Epithelial cell of proximal tubule (primary cell): ENCODE data around the gene CDK5RAP2. TPM values are rescaled to one million over a fixed set of nuclear protein-coding genes. Genes with fewer than 3 reads are reported as not detected.

Experiments used
- DNase-seq: peaks from one replicate; pipeline ENCODE4 v3.0.0-alpha.2; 2011; ENCODE audit warnings: low read depth
- H3K4me3 ChIP-seq: 2 replicates; pipeline ENCODE4 v1.5.1; 2011; ENCODE audit warnings: low read depth, mild to moderate bottlenecking, low read length
- CTCF ChIP-seq: conservative IDR thresholded peaks from 2 replicates; pipeline ENCODE4 v1.5.1; 2012; ENCODE audit warnings: low read depth, mild to moderate bottlenecking, low read length
- total RNA-seq: library from RNA; depleted of rRNA; stranded (reverse); fragments of >200 nt; gene quantifications from 2 replicates; pipeline ENCODE4 v1.2.3, GENCODE V29; 2015

CDK5RAP2 gene
- total RNA-seq, 1 donor from 2014 or later = 38.7 TPM

DNA sequence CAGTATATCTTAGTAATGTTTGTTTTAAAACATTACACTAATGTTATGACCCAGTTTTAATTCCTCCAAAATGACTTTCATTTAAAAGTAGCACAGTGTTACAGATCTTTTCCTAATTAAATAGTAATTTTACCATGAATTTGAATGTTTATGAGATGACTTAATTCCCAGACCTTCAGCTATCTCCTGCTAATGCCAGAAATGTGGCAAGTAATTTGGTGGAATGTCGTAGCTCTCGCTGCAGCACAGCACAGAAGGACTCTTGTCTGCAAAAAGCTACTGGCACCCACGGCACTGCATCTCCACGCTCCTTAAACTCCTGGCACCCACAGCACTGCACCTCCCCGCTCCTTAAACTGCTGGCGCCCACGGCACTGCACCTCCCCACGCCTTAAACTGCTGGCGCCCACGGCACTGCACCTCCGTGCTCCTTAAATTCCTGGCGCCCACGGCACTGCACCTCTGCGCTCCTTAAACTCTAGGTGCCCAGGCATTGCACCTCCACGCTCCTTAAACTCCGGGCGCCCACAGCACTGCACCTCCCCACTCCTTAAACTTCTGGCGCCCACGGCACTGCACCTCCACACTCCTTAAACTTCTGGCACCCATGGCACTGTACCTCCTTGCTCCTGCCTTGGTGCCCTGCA is 163.1 kb downstream of the CDK5RAP2 start:
- no peak for DNase-seq
- H3K4me3 ChIP-seq = no peak overlapping the region
- no peak for TF ChIP-seq CTCF

GRCh38 chr9:120413121-120414048 is 166.6 kb downstream of the CDK5RAP2 start:
- no peak for DNase-seq
- no peak overlapping the region for H3K4me3 ChIP-seq
- TF ChIP-seq CTCF = no peak

DNA sequence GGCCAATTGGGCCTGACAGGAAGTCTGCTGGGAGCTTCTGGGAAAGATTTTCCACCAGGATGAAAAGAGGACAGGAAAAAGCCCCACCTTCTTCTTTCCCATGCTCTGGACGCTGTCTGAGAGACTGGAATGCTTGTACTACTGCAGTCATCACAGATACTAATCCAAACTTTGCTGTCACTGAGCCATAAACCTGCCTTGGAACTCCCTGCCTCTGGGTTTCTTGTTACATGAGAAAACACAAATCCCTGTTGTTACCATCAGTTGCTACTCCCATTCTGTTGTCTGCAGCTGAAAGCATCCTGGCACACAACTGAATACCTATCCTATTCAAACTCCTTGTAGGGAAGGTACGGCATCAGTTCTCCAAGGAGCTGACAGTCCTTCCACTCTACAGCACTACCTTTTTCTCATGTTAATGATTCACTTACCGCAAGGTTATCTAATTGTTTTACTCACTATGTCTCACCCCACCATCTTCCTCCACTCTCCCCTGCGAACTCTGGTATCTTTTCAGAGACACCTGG is 167.5 kb downstream of the CDK5RAP2 start:
- no peak overlapping the region for H3K4me3 ChIP-seq
- TF ChIP-seq CTCF = no peak
- DNase-seq = no peak

GRCh38 chr9:120411862-120412424 is 168.0 kb downstream of the CDK5RAP2 start:
- H3K4me3 ChIP-seq = no peak overlapping the region
- no peak for DNase-seq
- no peak for TF ChIP-seq CTCF

DNA sequence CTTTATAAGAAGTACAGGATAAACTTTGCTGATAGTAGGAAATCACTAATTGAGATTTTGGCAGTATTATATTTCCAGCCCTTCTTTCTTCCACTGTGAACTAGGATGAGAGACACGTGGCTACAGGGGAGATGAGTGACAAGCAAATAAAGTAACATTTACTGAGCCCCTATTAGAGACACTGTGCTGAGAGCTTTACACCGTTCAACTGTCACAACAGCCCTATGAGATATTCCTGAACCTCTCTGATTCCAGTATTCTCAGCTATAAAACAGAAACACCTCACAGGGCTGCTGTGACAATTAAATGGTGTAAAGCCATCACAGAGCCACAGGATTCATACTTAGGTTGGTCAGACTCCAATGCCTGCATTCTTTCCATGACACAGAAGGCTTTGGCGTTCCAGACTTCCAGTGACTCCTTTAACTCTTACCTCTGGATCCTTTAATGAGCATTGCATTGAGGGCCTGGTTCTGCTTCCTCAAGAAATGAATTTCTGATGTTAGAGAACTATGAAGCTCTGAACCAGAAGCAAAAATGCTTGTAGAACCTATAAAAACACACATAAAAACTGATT is 169.0 kb downstream of the CDK5RAP2 start:
- DNase-seq = no peak
- TF ChIP-seq CTCF = no peak
- H3K4me3 ChIP-seq = no peak overlapping the region

- no peak for DNase-seq
- TF ChIP-seq CTCF = no peak
Observed at GRCh38 chr9:120408680-120409258, 171.2 kb downstream of the CDK5RAP2 start.

More at GRCh38 chr9:120408680-120409258, 171.2 kb downstream of the CDK5RAP2 start:
- no peak overlapping the region for H3K4me3 ChIP-seq
